Activated CD4-positive, alpha-beta T cell treated with anti-CD3 and anti-CD28 coated beads, Interleukin-2, amount 10 ng/mL, durations not matched to agents 24 days and 14 days (primary cell): ENCODE results near the gene BTG4. TPM values are rescaled to one million over a fixed set of nuclear protein-coding genes. Genes with fewer than 3 reads are reported as not detected.
A peak's percentile ranks its signal among the peaks of the same experiment; 100 is the strongest.

ENCODE experiments used
- DNase-seq: peaks from one replicate; pipeline ENCODE4 v3.0.0; 2022
- H3K27ac Mint-ChIP-seq: one replicate; pipeline ENCODE4 v1.8.0; 2022; ENCODE audit warnings: mild to moderate bottlenecking, mixed read lengths
- H3K27me3 Mint-ChIP-seq: one replicate; pipeline ENCODE4 v1.8.0; 2022; ENCODE audit warnings: mixed read lengths
- H3K36me3 Mint-ChIP-seq: one replicate; pipeline ENCODE4 v1.8.0; 2022; ENCODE audit warnings: low read depth, mild to moderate bottlenecking, mixed read lengths
- H3K4me1 Mint-ChIP-seq: one replicate; pipeline ENCODE4 v1.8.0; 2021; ENCODE audit warnings: mixed read lengths
- H3K4me3 Mint-ChIP-seq: one replicate; pipeline ENCODE4 v1.8.0; 2022; ENCODE audit warnings: mild to moderate bottlenecking, moderate library complexity, mixed read lengths
- H3K9me3 Mint-ChIP-seq: one replicate; pipeline ENCODE4 v1.8.0; 2021; ENCODE audit warnings: mixed read lengths
- intact Hi-C: fragments of 100-400 bp; cut with micrococcal nuclease; formaldehyde crosslinking; loops from one replicate; pipeline ENCODE4 v1.15.1; 2023
- total RNA-seq: library from RNA; stranded (reverse); gene quantifications from 2 replicates; pipeline ENCODE4 v1.2.3, GENCODE V29; 2022

The BTG4 gene
- total RNA-seq, 1 donor from 2014 or later, result not detected

DNA sequence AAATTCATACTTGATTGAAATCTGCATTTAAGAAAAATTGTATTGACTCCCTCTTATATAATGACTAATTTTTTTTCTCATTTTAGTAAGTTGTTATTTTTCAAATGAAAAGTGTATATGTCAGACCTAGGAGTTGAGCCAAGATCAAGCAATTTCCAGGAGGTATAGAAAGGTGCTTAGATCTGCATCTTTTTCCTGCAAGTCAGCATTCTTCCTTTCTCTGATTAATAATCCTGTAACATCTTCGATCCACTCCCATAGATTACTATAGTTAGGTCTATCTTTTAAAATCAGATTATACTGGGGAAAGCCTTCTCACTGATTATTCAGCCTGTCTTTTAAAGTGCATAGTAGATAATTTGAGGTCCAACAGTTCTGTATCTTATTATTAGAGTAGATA, 15.1 kb upstream of the BTG4 start:
- Mint-ChIP-seq H3K36me3 (no peaks in the 10 kb centered on the region), H3K4me3 (no peak overlapping the region), H3K9me3 (no peaks in the 10 kb centered on the region), H3K27ac (no peak overlapping the region), H3K4me1 (peaks cover 46% of the 10 kb centered on the region), H3K27me3 (no peaks in the 10 kb centered on the region)
- intact Hi-C loops, result loop anchor here (2.0 to 10.0 kb wide), 5 partner anchors 75 to 1442 kb away; partner anchors contain the start of genes POU2AF1 and SIK2
- no peak for DNase-seq

DNA sequence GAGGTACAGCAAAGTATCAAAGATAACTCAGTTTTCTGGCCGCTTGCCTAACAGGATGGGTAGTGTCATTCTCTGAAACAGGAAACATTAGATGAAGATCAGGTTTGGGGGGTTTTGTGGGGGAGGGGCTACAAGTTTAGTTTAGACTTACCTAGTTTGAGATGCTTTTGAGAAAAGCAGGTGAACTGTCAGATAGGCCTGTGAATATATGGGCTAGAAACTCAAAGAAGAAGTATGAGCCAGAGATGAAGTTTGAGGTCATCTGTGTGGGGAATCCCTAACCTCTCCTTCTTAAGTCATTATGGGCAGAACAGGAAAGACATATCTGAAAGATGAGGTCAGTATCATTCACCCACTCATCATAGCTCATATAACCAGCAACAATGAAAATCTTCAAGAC, 14.3 kb upstream of the BTG4 start:
- Mint-ChIP-seq H3K4me1 (peaks cover 40% of the 10 kb centered on the region), H3K4me3 (peak overlapping the region; percentile 30), H3K27ac (peak overlapping the region; percentile 59), H3K27me3 (no peaks in the 10 kb centered on the region), H3K36me3 (no peaks in the 10 kb centered on the region), H3K9me3 (no peaks in the 10 kb centered on the region)
- intact Hi-C loops, result loop anchor here (2.0 to 10.0 kb wide), 5 partner anchors 76 to 1442 kb away; partner anchors contain the start of genes POU2AF1 and SIK2
- no peak for DNase-seq

DNA sequence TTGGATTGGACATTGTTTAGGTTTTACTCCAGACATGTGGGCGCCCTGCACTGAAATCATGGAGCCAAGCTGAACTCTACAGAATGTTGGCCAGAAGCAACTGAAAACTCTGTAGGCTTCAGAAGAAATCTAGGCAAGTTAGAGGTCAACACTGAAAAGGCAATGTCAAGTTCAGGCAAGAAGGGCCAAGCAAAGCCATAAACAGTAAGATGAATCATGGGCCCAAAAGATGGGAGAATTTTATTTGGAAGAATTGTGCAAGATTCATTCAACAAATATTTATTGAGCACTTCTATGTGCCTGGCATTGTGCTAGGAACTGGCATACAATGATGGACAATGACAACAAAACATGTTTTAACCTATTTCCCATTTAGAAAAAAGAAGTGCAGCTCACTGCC, 13.3 kb upstream of the BTG4 start:
- no peak for DNase-seq
- intact Hi-C loops, result loop anchor here (5.0 to 10.0 kb wide), 4 partner anchors 77 to 1441 kb away; partner anchors contain the start of gene SIK2
- Mint-ChIP-seq H3K36me3 (no peaks in the 10 kb centered on the region), H3K9me3 (no peaks in the 10 kb centered on the region), H3K27me3 (no peaks in the 10 kb centered on the region), H3K4me3 (no peak overlapping the region), H3K4me1 (peaks cover 40% of the 10 kb centered on the region), H3K27ac (peak overlapping the region; percentile 1)

GRCh38 chr11:111524056-111524455, 11.9 kb upstream of the BTG4 start:
- H3K27ac Mint-ChIP-seq, result no peak overlapping the region
- H3K4me3 Mint-ChIP-seq, result no peak overlapping the region
- H3K9me3 Mint-ChIP-seq, result no peaks in the 10 kb centered on the region
- peaks cover 35% of the 10 kb centered on the region for H3K4me1 Mint-ChIP-seq
- no peaks in the 10 kb centered on the region for H3K36me3 Mint-ChIP-seq
- no peaks in the 10 kb centered on the region for H3K27me3 Mint-ChIP-seq
- intact Hi-C loops, result loop anchor here (10.0 kb wide), 3 partner anchors 1069 to 1439 kb away; no protein-coding TSS in a partner anchor
- no peak for DNase-seq

- intact Hi-C loops, result loop anchor here (1.0 to 10.0 kb wide), 4 partner anchors 10 to 1439 kb away; no protein-coding TSS in a partner anchor
- no peak for DNase-seq
- no peaks in the 10 kb centered on the region for H3K9me3 Mint-ChIP-seq
- H3K27me3 Mint-ChIP-seq, result no peaks in the 10 kb centered on the region
- H3K4me3 Mint-ChIP-seq, result no peak overlapping the region
- peaks cover 28% of the 10 kb centered on the region for H3K4me1 Mint-ChIP-seq
- H3K27ac Mint-ChIP-seq, result no peak overlapping the region
- H3K36me3 Mint-ChIP-seq, result no peaks in the 10 kb centered on the region
Measured at GRCh38 chr11:111523343-111523742, 11.2 kb upstream of the BTG4 start.

- Mint-ChIP-seq H3K27ac (no peak overlapping the region), H3K4me1 (peaks cover 28% of the 10 kb centered on the region), H3K4me3 (no peak overlapping the region), H3K27me3 (no peaks in the 10 kb centered on the region), H3K9me3 (no peaks in the 10 kb centered on the region), H3K36me3 (no peaks in the 10 kb centered on the region)
- DNase-seq, result no peak
- intact Hi-C loops, result loop anchor here (10.0 kb wide), 3 partner anchors 1068 to 1438 kb away; no protein-coding TSS in a partner anchor
Measured at GRCh38 chr11:111522426-111522825, 10.2 kb upstream of the BTG4 start.

DNA sequence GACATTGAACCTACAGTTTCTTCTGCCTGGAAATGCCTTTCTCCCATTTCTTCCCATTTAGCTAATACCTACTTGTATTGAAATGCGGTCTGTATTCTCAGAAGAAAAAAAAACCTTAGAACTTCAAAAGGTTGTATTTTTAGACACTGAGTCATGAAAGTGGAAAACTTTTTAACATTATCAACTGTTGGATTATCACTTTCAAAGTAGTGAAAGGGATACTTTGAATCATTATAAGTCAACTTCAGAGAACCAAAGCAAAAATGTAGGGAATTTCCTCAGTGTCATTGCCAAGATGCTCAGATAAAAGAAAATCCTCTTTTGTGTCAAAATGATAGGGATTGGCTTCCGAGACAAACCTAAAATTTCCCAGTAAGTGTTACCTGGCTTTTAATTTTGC, 8.9 kb upstream of the BTG4 start:
- no peak overlapping the region for H3K27ac Mint-ChIP-seq
- no peaks in the 10 kb centered on the region for H3K36me3 Mint-ChIP-seq
- intact Hi-C loops, result loop anchor here (1.0 to 10.0 kb wide), 5 partner anchors 10 to 1436 kb away; no protein-coding TSS in a partner anchor
- H3K4me3 Mint-ChIP-seq, result no peak overlapping the region
- no peak for DNase-seq
- H3K27me3 Mint-ChIP-seq, result no peaks in the 10 kb centered on the region
- H3K4me1 Mint-ChIP-seq, result peaks cover 20% of the 10 kb centered on the region
- H3K9me3 Mint-ChIP-seq, result no peaks in the 10 kb centered on the region

GRCh38 chr11:111520560-111520959, 8.4 kb upstream of the BTG4 start:
- DNase-seq, result no peak
- Mint-ChIP-seq H3K36me3 (no peaks in the 10 kb centered on the region), H3K9me3 (no peaks in the 10 kb centered on the region), H3K27ac (no peak overlapping the region), H3K4me3 (no peak overlapping the region), H3K4me1 (peaks cover 15% of the 10 kb centered on the region), H3K27me3 (no peaks in the 10 kb centered on the region)
- intact Hi-C loops, result loop anchor here (10.0 kb wide), 3 partner anchors 1066 to 1436 kb away; no protein-coding TSS in a partner anchor

- intact Hi-C loops, result no loop called here
- no peaks in the 10 kb centered on the region for H3K36me3 Mint-ChIP-seq
Measured at GRCh38 chr11:111518668-111519067, 6.5 kb upstream of the BTG4 start.

DNA sequence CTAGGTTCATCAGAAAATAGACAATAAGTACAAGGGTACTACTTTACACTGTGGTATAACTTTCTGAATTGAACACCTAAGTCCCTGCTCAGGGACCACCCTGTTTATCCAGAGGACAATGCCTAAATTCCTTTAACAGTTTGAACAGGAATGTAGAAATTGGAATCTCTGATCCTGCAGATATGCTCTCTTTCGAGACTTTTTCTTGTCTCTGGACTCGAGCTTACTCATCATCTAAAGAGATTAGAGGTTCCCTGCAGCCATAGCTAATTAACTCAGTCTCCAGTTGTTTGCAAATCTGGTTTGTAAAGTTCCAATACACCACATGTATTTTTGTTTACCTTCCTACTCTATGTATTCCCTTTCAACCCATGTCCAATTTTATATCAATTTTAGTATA, 3.4 kb upstream of the BTG4 start:
- peaks cover 6% of the 10 kb centered on the region for H3K4me1 Mint-ChIP-seq
- DNase-seq, result no peak
- intact Hi-C loops, result no loop called here
- H3K36me3 Mint-ChIP-seq, result no peaks in the 10 kb centered on the region
- peaks cover 31% of the 10 kb centered on the region for H3K27me3 Mint-ChIP-seq
- no peak overlapping the region for H3K4me3 Mint-ChIP-seq
- H3K27ac Mint-ChIP-seq, result no peak overlapping the region
- H3K9me3 Mint-ChIP-seq, result no peaks in the 10 kb centered on the region

More at GRCh38 chr11:111518668-111519067, 6.5 kb upstream of the BTG4 start:
- no peak for DNase-seq
- peaks cover 7% of the 10 kb centered on the region for H3K4me1 Mint-ChIP-seq
- peaks cover 11% of the 10 kb centered on the region for H3K27me3 Mint-ChIP-seq
- no peak overlapping the region for H3K4me3 Mint-ChIP-seq
- no peaks in the 10 kb centered on the region for H3K9me3 Mint-ChIP-seq
- H3K27ac Mint-ChIP-seq, result no peak overlapping the region

GRCh38 chr11:111514216-111515031, 2.2 kb upstream of the BTG4 start, which contains the start of gene HOATZ:
Gene HOATZ (plus strand): TSS chr11:111514778. CDS start chr11:111514785, 7 bp downstream.
- H3K9me3 Mint-ChIP-seq, result no peaks in the 10 kb centered on the region
- DNase-seq, result peak; percentile 59
- H3K36me3 Mint-ChIP-seq, result peaks cover 2% of the 10 kb centered on the region
- H3K27me3 Mint-ChIP-seq, result peaks cover 36% of the 10 kb centered on the region
- intact Hi-C loops, result no loop called here
- no peak within 1 kb of the TSS for H3K27ac Mint-ChIP-seq
- peaks cover 6% of the 10 kb centered on the region for H3K4me1 Mint-ChIP-seq
- H3K4me3 Mint-ChIP-seq, result peak within 1 kb of the TSS; percentile 43

DNA sequence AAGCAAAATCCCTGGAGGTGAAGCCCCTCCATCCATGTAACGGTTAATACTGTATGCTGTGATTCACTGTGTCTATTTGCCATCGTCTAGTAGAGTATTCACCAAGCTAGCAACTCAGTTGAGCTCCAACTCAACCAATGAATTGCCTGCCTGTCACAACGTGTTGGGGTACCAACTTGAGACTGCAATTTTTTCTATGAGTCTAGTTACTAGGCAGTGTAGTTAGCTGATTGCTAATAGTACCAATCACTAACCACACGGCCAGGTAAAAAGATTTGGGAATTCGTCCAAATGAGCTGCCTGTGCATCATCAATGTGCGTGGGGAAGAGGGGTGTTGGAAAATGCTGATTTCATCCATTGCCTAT, 1.0 kb upstream of the BTG4 start:
- H3K36me3 Mint-ChIP-seq, result peaks cover 2% of the 10 kb centered on the region
- H3K4me3 Mint-ChIP-seq, result peak overlapping the region; percentile 42
- intact Hi-C loops, result loop anchor here (1.0 kb wide), 1 partner anchor 10 kb away; no protein-coding TSS in a partner anchor

GRCh38 chr11:111510311-111510710, 1.9 kb downstream of the BTG4 start:
- intact Hi-C loops, result no loop called here
- Mint-ChIP-seq H3K27me3 (peaks cover 56% of the 10 kb centered on the region), H3K27ac (no peak overlapping the region), H3K9me3 (peaks cover 7% of the 10 kb centered on the region), H3K4me3 (no peak overlapping the region), H3K36me3 (peaks cover 2% of the 10 kb centered on the region), H3K4me1 (peaks cover 6% of the 10 kb centered on the region)
- DNase-seq, result no peak

More for the DNA sequence above, 1.0 kb upstream of the BTG4 start:
- no peak for DNase-seq
- Mint-ChIP-seq H3K27ac (no peak overlapping the region), H3K27me3 (peaks cover 39% of the 10 kb centered on the region), H3K9me3 (peaks cover under 1% of the 10 kb centered on the region), H3K4me1 (peaks cover 6% of the 10 kb centered on the region)

GRCh38 chr11:111502611-111503010, 9.6 kb downstream of the BTG4 start:
- Mint-ChIP-seq H3K4me1 (no peaks in the 10 kb centered on the region), H3K27ac (no peak overlapping the region), H3K9me3 (peaks cover 9% of the 10 kb centered on the region), H3K27me3 (peaks cover 61% of the 10 kb centered on the region), H3K36me3 (no peaks in the 10 kb centered on the region), H3K4me3 (no peak overlapping the region)
- intact Hi-C loops, result no loop called here
- no peak for DNase-seq
